ENCODE results near the gene RNF135.
A peak's percentile ranks its signal among the peaks of the same experiment; 100 is the strongest.
"Not testable (repeated sequence)": the region's sequence is repeated elsewhere in the genome, so short reads cannot be mapped to it uniquely, and the experiment has no call there.

Gene RNF135

DNA sequence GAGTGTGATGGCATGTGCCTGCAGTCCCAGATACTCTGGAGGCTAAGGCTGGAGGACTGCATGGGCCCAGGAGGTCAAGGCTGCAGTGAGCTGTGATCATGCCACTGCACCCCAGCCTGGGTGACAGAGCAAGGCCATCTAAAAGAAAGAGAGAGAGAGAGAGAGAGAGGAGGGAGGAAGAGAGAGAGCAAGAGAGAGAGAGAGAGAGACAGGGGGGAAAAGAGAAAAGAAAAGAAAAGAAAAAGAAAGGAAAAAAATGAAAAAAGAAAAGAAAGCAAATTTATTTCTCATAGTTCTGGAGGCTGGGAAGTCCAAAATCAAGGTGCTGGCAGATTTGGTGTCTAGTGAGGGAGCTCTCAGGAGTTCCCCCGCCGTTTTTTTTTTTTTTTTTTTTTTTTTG lies 33.3 kb downstream of the RNF135 start:
- DNase-seq, result no peak

DNA sequence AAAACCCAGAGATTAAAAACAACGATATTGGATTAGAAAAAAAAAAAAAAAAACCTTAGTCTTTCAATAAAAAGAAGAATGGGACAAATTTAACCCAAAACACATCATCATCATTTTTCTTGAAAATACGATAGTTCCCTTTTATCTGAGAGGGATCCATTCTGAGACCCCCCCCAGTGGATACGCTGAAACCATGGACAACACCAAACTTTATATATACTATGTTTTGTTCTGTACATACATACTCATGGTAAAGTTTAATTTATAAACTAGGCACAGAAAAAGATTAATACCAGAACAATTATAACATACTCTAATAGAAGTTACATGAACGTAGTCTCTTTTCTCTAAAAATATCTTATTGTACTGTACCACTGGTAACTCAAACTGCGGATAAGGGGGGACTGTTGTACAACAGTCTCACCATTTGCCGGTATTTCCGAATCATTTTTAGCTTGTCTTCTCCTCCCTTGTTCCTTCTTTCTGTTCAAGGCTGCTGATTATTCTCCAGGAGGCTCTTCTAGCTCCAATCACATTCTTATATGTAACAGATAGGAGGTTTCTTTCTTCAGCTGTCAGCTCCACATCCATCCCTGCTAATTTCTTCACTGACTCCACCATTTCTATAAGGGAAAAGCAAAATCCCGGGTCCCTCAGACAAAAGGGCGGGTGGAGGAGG lies 37.0 kb downstream of the RNF135 start:
- no peak for DNase-seq

- DNase-seq, result peak; percentile 81
Measured at GRCh38 chr17:31008374-31009041, 37.7 kb downstream of the RNF135 start.

- not testable (repeated sequence) for DNase-seq
Measured at GRCh38 chr17:31009042-31009702, 38.3 kb downstream of the RNF135 start.

GRCh38 chr17:31010014-31010413 lies 39.2 kb downstream of the RNF135 start:
- not testable (repeated sequence) for DNase-seq

GRCh38 chr17:31013844-31014243 lies 43.0 kb downstream of the RNF135 start:
- no peak for DNase-seq

DNA sequence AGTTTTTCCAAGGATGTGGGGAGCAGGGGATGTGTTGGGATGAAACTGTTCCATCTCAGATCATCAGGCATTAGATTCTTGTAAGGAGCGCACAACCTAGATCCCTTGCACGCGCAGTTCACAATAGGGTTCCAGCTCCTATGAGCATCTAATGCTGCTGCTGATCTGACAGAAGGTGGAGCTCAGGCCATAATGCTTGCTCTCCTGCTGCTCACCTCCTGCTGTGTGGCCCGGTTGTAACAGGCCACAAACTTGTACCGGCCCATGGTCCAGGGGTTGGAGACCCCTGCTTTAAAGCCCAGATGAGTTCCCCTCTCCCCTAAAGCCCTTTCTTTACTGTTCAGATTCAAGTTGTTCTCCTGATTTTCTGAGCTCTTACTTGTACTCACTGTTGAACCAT lies 44.8 kb downstream of the RNF135 start:
- no peak for DNase-seq

DNA sequence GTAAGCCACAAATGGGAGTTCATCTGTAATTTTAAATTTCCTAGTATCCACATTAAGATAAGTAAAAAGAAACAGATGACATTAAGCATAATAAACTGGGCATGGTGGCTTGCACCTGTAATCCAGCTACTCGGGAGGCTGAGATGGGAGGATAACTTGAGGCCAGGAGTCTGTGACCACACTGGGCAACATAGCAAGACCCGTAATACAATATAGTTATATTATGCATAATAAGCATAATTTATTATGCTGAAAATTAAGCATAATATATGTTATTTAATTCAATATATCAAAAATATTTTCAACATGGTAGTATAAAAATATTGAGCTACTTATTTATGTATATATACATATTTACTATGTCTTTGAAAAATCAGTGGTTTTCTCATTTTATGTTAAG lies 48.2 kb downstream of the RNF135 start:
- DNase-seq, result no peak

- DNase-seq, result not testable (repeated sequence)
Measured at GRCh38 chr17:31023171-31023570, 52.3 kb downstream of the RNF135 start.

GRCh38 chr17:31031841-31032240 lies 61.0 kb downstream of the RNF135 start:
- no peak for DNase-seq

GRCh38 chr17:31035611-31036010 lies 64.8 kb downstream of the RNF135 start:
- not testable (repeated sequence) for DNase-seq

DNA sequence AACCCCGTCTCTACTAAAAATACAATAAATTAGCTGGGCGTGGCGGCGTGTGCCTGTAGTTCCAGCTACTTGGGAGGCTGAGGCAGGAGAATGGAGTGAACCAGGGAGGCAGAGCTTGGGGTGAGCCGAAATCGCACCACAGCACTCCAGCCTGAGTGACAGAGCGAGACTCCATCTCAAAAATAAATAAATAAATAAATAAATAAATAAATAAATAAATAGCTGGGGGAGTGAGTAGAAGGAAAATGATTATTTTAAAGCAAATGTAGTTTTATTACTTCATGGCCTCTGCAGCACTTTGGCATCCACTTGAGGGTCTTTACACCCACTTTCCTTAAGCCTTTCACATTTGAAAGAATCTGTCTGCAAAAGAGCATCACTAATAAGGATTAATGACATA lies 70.0 kb downstream of the RNF135 start:
- not testable (repeated sequence) for DNase-seq

GRCh38 chr17:31042378-31042777 lies 71.5 kb downstream of the RNF135 start:
- DNase-seq, result not testable (repeated sequence)

- DNase-seq, result not testable (repeated sequence)
Measured at GRCh38 chr17:31046856-31047425, 76.1 kb downstream of the RNF135 start.

GRCh38 chr17:31048142-31048541 lies 77.3 kb downstream of the RNF135 start:
- no peak for DNase-seq

- no peak for DNase-seq
Measured at GRCh38 chr17:31048780-31049179, 77.9 kb downstream of the RNF135 start.
